GM18508 (cell line): ENCODE results near the gene MZB1.

Experiments used
- ATAC-seq: cut with Tn5 transposase; IDR thresholded peaks from one replicate; pipeline ENCODE4 v1.9.1; 2021; ENCODE audit warnings: moderate number of reproducible peaks; ENCODE audit not compliant: insufficient read depth, unreplicated experiment

MZB1 gene

DNA sequence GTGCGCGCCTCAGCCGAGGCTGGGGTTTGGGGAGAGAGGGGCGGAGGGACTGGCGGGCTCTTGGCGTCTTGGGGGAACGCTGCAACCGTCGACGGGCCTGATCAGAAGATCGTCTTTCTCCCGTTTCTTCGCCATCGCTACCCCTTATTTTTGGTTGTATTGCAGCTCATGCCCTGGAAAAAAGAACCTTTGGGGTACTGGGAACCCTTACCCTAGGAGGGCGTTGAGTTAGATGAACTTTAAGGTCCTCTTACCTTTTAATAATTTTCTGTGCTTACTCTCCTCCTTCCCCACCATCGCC is 47.3 kb downstream of the MZB1 start:
- peak; percentile 11 for ATAC-seq

DNA sequence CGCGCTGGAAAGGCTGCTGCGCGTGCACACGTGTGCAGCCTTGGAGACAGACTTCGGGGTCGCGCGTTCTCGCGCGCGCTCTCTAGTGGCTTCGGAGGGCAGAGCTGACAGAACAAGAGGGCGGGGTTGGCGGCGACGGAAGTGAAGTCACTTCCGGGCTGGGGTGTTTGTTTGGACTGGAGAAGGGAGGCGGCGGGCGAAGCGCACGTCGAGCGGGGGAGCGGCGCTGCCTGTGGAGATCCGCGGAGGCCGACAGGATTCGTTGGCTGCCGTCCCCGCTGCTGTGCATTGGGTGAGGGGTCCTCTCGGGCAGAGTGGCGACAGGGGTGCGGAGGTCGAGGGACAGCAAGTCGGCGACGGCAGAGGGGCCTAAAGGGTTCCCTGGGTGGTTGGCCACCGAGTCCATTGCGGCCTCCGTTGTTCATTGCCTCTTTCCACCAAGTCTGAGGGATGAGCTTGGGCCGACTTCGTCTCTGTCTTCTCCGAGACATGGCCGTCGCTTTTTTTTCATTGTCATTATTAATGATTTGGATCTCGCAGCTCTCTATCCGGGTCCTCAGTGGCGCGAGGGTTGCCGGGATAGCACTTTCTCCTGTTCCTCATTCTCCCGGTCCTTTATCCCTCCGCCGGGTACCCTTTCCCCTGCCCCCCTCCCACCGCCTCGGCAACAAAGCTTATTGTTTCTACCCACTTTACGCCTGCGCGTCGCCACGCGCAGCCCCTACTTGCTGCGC is 47.9 kb downstream of the MZB1 start, which contains the start of gene PAIP2:
Gene PAIP2, plus strand, starts transcription at position 166 of the 734 bp plus-strand sequence. CDS start 21,931 bp downstream, outside the sequence.
- ATAC-seq, result peak; percentile 67

DNA sequence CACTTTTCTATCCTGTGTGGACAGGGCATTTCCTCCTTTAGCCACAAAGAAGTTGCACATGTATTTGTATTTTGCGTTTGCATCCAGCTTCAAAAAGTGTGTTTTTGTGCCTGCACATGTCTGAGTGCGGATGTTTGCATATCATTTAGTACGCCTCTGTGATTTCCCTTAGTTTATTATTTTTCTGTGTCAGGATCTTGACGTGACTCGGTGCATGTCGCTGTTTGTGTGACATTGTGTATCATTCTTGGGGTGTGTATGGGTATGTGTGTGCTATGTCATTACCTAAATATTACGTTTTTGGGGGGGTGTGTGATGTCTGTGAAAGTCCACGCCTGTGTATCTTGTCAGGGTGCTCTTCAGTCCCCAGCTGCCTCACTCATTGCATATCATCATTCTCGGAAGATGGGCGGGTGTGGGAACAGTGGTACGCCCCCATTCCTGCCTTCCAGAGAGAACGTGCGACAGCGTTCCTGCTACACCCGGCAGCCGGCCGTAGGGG is 48.5 kb downstream of the MZB1 start:
- peak; percentile 14 for ATAC-seq

DNA sequence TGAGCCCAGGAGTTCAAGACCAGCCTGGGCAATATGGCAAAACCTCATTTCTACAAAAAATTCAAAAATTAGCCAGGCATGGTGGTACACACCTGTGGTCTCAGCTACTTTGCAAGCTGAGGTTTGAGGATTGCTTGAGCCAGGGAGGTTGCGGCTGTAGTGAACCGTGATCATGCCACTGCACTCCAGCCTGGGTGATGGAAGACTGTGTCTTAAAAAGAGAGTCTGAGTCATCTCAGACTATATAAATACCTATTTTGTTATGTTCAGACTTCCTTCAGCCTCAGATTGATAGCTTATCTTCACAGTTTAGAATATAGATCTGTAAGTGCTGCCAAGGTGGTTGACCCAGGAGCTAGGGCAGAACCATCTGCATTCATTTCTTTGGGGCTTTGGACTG is 49.7 kb downstream of the MZB1 start:
- no peak for ATAC-seq
